ENCODE results near the gene CYB561D1.

CYB561D1 gene

DNA sequence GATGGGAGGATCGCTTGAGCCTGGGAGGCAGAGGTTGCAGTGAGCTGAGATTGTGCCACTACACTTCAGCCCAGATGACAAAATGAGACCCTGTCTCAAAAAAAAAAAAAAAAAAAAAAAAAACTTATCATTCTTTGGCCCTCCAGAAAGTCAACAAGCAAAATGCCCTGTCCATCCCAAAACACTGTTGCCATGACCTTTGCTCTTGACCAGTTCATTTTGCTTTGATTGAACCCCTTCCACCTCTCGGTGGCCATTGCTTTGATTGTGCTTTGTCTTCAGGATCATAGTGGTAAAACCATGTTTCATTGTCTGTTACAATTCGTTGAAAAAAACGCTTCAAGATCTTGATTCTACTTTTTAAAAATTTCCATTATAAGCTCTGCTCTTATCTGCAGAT, 36.1 kb upstream of the CYB561D1 start:
- CTCF ChIA-PET = interaction anchor here (0.7 to 2.5 kb wide), 2 partner anchors 74 to 192 kb away, joined by 3 to 8 read pairs; no protein-coding TSS in a partner anchor
- Histone ChIP-seq H3K4me3 (ENCODE audit: low read depth, low read length) (no peak overlapping the region), H3K9me3 (ENCODE audit: control insufficient read depth, insufficient read depth, low read depth, low read length) (no peaks in the 10 kb centered on the region), H3K36me3 (ENCODE audit: control insufficient read depth in 2 of 2, insufficient read depth in 1 of 2, low read length in 2 of 2) (no peaks in the 10 kb centered on the region), H3K27ac (ENCODE audit: extremely low read depth, low read depth, low read length) (no peak overlapping the region), H3K4me1 (ENCODE audit: control insufficient read depth, insufficient read depth, low read length) (no peaks in the 10 kb centered on the region)
- TF ChIP-seq ZNF2 (tag by site-specific recombination; IDR thresholded peaks at IDR 0.05) (no peak), GLIS1 (tag by site-specific recombination; IDR thresholded peaks at IDR 0.05) (no peak), ZNF174 (tag by site-specific recombination; IDR thresholded peaks at IDR 0.05) (no peak), GLI2 (tag by site-specific recombination; IDR thresholded peaks at IDR 0.05; ENCODE audit: borderline replicate concordance, low read depth) (no peak), ZNF24 (tag by site-specific recombination; IDR thresholded peaks at IDR 0.05) (no peak), KLF7 (tag by site-specific recombination; IDR thresholded peaks at IDR 0.05; ENCODE audit: borderline replicate concordance) (no peak)
- TF ChIP-seq, protein P1, sequence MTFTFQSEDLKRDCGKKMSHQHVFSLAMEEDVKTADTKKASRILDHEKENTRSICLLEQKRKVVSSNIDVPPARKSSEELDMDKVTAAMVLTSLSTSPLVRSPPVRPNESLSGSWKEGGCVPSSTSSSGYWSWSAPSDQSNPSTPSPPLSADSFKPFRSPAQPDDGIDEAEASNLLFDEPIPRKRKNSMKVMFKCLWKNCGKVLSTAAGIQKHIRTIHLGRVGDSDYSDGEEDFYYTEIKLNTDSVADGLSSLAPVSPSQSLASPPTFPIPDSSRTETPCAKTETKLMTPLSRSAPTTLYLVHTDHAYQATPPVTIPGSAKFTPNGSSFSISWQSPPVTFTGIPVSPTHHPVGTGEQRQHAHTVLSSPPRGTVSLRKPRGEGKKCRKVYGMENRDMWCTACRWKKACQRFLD (tag by site-specific recombination; IDR thresholded peaks at IDR 0.05) = no peak
- POLR2A ChIA-PET = interaction anchor here (0.7 kb wide), 1 partner anchor 244 kb away, joined by 6 read pairs; the partner anchor contains the start of gene SARS1

DNA sequence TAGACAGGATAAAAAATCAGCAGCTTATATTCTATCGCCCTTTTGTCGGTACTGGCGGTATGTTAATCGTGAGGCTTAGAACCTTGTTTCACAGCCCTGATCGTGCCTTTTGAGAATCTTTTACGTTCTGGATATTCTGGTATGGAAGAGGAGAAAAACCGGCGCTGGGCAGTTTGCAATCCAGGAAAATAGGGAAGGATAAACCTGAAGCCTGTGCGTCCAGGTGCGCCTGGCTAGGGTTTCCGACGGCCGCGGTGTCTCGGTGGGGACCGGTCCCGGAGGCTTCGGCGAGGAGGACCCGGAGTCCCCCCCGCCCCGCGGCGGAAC, 27.8 kb upstream of the CYB561D1 start:
- H3K4me1 ChIP-seq (ENCODE audit: control insufficient read depth, insufficient read depth, low read length) = no peaks in the 10 kb centered on the region; the same call in 1 of the 2 replicates
- ChIA-PET POLR2A (interaction anchor here (1.0 kb wide), 1 partner anchor 366 kb away, joined by 4 read pairs; no protein-coding TSS in a partner anchor), CTCF (interaction anchor here (0.6 to 0.7 kb wide), 2 partner anchors 33 to 42 kb away, joined by 3 to 4 read pairs; no protein-coding TSS in a partner anchor)
- peak overlapping the region; percentile 47 for H3K4me3 ChIP-seq (ENCODE audit: low read depth, low read length)
- H3K9me3 ChIP-seq (ENCODE audit: control insufficient read depth, insufficient read depth, low read depth, low read length) = no peaks in the 10 kb centered on the region
- no peaks in the 10 kb centered on the region for H3K36me3 ChIP-seq (ENCODE audit: control insufficient read depth in 2 of 2, insufficient read depth in 1 of 2, low read length in 2 of 2)
- H3K27ac ChIP-seq (ENCODE audit: extremely low read depth, low read depth, low read length) = no peak overlapping the region; the same call in 1 of the 2 replicates
- TF ChIP-seq, protein P2, sequence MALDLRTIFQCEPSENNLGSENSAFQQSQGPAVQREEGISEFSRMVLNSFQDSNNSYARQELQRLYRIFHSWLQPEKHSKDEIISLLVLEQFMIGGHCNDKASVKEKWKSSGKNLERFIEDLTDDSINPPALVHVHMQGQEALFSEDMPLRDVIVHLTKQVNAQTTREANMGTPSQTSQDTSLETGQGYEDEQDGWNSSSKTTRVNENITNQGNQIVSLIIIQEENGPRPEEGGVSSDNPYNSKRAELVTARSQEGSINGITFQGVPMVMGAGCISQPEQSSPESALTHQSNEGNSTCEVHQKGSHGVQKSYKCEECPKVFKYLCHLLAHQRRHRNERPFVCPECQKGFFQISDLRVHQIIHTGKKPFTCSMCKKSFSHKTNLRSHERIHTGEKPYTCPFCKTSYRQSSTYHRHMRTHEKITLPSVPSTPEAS (tag by site-specific recombination; IDR thresholded peaks at IDR 0.05) = no peak
- TF ChIP-seq KLF7 (tag by site-specific recombination; IDR thresholded peaks at IDR 0.05; ENCODE audit: borderline replicate concordance) = no peak
- TF ChIP-seq, protein P3, sequence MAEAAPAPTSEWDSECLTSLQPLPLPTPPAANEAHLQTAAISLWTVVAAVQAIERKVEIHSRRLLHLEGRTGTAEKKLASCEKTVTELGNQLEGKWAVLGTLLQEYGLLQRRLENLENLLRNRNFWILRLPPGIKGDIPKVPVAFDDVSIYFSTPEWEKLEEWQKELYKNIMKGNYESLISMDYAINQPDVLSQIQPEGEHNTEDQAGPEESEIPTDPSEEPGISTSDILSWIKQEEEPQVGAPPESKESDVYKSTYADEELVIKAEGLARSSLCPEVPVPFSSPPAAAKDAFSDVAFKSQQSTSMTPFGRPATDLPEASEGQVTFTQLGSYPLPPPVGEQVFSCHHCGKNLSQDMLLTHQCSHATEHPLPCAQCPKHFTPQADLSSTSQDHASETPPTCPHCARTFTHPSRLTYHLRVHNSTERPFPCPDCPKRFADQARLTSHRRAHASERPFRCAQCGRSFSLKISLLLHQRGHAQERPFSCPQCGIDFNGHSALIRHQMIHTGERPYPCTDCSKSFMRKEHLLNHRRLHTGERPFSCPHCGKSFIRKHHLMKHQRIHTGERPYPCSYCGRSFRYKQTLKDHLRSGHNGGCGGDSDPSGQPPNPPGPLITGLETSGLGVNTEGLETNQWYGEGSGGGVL (tag by site-specific recombination; IDR thresholded peaks at IDR 0.05) = no peak
- no peak for TF ChIP-seq ZNF48 (tag by site-specific recombination; IDR thresholded peaks at IDR 0.05)
- TF ChIP-seq HOXA7 (CRISPR knock-in tag; IDR thresholded peaks at IDR 0.05; ENCODE audit: borderline replicate concordance) = no peak
- TF ChIP-seq ZNF501 (tag by site-specific recombination; IDR thresholded peaks at IDR 0.05) = no peak
- no peak for TF ChIP-seq KLF10 (tag by site-specific recombination; IDR thresholded peaks at IDR 0.05)
- no peak for TF ChIP-seq ZNF16 (tag by site-specific recombination; IDR thresholded peaks at IDR 0.05; ENCODE audit: low read depth)
- TF ChIP-seq, protein P4, sequence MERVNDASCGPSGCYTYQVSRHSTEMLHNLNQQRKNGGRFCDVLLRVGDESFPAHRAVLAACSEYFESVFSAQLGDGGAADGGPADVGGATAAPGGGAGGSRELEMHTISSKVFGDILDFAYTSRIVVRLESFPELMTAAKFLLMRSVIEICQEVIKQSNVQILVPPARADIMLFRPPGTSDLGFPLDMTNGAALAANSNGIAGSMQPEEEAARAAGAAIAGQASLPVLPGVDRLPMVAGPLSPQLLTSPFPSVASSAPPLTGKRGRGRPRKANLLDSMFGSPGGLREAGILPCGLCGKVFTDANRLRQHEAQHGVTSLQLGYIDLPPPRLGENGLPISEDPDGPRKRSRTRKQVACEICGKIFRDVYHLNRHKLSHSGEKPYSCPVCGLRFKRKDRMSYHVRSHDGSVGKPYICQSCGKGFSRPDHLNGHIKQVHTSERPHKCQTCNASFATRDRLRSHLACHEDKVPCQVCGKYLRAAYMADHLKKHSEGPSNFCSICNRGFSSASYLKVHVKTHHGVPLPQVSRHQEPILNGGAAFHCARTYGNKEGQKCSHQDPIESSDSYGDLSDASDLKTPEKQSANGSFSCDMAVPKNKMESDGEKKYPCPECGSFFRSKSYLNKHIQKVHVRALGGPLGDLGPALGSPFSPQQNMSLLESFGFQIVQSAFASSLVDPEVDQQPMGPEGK (tag by site-specific recombination; IDR thresholded peaks at IDR 0.05) = no peak
- TF ChIP-seq, protein P5, sequence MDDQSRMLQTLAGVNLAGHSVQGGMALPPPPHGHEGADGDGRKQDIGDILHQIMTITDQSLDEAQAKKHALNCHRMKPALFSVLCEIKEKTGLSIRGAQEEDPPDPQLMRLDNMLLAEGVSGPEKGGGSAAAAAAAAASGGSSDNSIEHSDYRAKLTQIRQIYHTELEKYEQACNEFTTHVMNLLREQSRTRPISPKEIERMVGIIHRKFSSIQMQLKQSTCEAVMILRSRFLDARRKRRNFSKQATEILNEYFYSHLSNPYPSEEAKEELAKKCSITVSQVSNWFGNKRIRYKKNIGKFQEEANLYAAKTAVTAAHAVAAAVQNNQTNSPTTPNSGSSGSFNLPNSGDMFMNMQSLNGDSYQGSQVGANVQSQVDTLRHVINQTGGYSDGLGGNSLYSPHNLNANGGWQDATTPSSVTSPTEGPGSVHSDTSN (CRISPR knock-in tag; IDR thresholded peaks at IDR 0.05) = no peak
- no peak for TF ChIP-seq ZBTB17 (tag by site-specific recombination; IDR thresholded peaks at IDR 0.05)
- no peak for TF ChIP-seq ZNF555 (tag by site-specific recombination; conservative IDR thresholded peaks at IDR 0.05)
- no peak for TF ChIP-seq ZFP41 (tag by site-specific recombination; IDR thresholded peaks at IDR 0.05; ENCODE audit: borderline replicate concordance)
- TF ChIP-seq, protein P6, sequence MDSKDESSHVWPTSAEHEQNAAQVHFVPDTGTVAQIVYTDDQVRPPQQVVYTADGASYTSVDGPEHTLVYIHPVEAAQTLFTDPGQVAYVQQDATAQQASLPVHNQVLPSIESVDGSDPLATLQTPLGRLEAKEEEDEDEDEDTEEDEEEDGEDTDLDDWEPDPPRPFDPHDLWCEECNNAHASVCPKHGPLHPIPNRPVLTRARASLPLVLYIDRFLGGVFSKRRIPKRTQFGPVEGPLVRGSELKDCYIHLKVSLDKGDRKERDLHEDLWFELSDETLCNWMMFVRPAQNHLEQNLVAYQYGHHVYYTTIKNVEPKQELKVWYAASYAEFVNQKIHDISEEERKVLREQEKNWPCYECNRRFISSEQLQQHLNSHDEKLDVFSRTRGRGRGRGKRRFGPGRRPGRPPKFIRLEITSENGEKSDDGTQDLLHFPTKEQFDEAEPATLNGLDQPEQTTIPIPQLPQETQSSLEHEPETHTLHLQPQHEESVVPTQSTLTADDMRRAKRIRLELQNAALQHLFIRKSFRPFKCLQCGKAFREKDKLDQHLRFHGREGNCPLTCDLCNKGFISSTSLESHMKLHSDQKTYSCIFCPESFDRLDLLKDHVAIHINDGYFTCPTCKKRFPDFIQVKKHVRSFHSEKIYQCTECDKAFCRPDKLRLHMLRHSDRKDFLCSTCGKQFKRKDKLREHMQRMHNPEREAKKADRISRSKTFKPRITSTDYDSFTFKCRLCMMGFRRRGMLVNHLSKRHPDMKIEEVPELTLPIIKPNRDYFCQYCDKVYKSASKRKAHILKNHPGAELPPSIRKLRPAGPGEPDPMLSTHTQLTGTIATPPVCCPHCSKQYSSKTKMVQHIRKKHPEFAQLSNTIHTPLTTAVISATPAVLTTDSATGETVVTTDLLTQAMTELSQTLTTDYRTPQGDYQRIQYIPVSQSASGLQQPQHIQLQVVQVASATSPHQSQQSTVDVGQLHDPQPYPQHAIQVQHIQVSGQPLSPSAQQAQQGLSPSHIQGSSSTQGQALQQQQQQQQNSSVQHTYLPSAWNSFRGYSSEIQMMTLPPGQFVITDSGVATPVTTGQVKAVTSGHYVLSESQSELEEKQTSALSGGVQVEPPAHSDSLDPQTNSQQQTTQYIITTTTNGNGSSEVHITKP (tag by site-specific recombination; IDR thresholded peaks at IDR 0.05) = 0 out of 2 replicates have a peak, but pooled peaks have one; percentile 13
- no peak for TF ChIP-seq ZBTB1 (tag by site-specific recombination; IDR thresholded peaks at IDR 0.05)
- TF ChIP-seq, protein P7, sequence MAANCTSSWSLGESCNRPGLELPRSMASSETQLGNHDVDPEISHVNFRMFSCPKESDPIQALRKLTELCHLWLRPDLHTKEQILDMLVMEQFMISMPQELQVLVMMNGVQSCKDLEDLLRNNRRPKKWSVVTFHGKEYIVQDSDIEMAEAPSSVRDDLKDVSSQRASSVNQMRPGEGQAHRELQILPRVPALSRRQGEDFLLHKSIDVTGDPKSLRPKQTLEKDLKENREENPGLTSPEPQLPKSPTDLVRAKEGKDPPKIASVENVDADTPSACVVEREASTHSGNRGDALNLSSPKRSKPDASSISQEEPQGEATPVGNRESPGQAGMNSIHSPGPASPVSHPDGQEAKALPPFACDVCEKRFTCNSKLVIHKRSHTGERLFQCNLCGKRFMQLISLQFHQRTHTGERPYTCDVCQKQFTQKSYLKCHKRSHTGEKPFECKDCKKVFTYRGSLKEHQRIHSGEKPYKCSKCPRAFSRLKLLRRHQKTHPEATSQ (tag by site-specific recombination; IDR thresholded peaks at IDR 0.05) = no peak

Measured in HEK293 (cell line).